GM06990 (cell line): ENCODE data around the gene MAGED1.

ENCODE experiments used
- DNase-seq: peaks from one replicate; pipeline ENCODE4 v3.0.0-alpha.2; 2011; ENCODE audit not compliant: insufficient read length; ENCODE audit errors: extremely low read depth
- H3K27me3 ChIP-seq: replicated peaks from 2 replicates; pipeline ENCODE4 v1.6.0; 2011; ENCODE audit warnings: low read length; ENCODE audit not compliant: control insufficient read depth, insufficient read depth
- H3K36me3 ChIP-seq: 2 replicates; pipeline ENCODE4 v1.5.1; 2011; ENCODE audit warnings: low read length; ENCODE audit not compliant: control insufficient read depth, insufficient read depth
- H3K4me3 ChIP-seq: replicated peaks from 2 replicates; pipeline ENCODE4 v1.5.1; 2011; ENCODE audit warnings: low read depth, mild to moderate bottlenecking, control low read depth, low read length
- CTCF ChIP-seq: IDR thresholded peaks from 2 replicates; pipeline ENCODE4 v1.5.1; 2011; ENCODE audit warnings: low read length, control low read depth, mild to moderate bottlenecking, inconsistent platforms; ENCODE audit not compliant: insufficient read depth, poor library complexity, severe bottlenecking

Gene MAGED1

GRCh38 chrX:51931566-51932150 lies 38.2 kb downstream of the MAGED1 start:
- Histone ChIP-seq H3K36me3 (no peaks in the 10 kb centered on the region), H3K27me3 (no peaks in the 10 kb centered on the region), H3K4me3 (no peak overlapping the region)
- no peak for TF ChIP-seq CTCF
- DNase-seq = no peak
